SHP77 treated with DMSO at 0.1 percent for 48 hours (cell line): ENCODE results near the gene MCEMP1.
A peak's percentile ranks its signal among the peaks of the same experiment; 100 is the strongest.

Experiments used
- DNase-seq: peaks from one replicate; lab custom pipeline; 2025; lab: John Stamatoyannopoulos, UW

Gene MCEMP1, protein sequence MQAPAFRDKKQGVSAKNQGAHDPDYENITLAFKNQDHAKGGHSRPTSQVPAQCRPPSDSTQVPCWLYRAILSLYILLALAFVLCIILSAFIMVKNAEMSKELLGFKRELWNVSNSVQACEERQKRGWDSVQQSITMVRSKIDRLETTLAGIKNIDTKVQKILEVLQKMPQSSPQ

DNA sequence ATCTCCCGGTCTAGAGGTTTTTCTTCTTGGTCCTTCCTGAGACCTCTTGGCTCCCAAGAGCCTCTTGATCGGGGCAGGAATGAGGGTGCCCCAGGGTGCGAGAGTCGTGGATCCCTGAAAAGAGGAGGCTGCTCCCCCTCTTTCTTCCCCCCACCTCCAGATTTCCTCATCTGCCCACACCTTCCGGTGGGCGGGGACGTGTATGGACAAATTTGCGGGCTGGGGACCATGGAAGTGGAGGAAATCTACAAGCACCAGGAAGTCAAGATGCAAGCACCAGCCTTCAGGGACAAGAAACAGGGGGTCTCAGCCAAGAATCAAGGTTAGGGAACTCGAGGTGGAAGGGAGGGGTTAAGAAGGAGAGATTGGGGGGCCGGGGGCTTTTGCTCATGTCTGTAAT lies at the start of gene MCEMP1:
Gene MCEMP1 (plus strand): TSS at position 237 of the 400 bp plus-strand sequence. CDS start 31 bp downstream, at position 268.
- no peak for DNase-seq

DNA sequence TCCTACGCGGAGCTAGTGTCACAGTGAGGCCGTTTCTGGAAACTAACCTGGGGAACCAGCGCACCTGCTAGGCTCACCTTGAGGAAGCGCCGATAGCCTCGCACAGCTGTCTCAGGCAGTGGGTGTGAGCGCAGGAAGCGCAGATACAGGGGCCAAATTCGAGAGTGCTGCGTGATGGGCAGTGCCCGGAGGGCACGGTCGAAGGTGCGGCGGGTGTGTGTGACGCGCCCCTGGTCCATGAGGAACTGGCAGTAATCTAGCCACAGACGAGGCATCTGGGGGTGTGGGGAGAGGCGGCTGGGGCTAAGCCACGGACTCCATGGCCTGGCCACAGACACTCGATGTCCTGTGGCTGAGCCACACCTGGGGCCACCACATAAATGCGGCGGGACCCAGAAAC lies 49.7 kb upstream of the MCEMP1 start:
- no peak for DNase-seq

DNA sequence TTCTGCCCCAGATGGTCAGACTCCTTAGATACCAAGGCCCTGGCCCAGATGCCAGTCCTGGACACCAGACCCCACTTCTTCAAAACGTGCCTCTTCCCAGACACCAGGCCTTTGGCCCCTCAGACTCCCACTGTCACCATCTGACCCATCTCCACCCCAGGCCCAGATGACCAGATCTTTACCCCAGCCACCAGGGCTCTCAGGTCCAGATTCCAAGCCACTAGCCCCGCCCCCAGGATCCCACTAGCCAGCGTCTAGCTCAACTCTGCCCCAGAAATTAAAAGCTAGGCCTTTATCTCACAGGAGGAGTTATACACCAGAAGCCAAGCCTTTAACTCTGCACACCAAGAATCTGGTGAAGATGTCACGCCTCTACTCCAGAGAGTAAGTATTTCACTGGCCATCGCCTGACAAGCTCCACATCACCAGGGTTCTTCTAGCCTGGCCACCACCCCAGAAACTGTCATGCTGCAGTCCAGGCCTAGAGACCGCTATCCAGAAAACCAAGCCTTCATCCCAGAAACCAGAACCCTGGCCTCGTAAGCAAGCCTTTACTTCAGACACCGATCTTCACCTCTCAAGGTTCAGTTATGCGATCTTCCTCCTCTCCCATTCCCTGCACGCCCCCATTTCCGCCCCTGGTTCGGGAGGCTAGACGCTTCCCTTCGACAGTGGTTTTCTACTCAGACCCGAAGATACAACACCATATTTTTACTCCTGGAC lies 48.1 kb upstream of the MCEMP1 start:
- no peak for DNase-seq

DNA sequence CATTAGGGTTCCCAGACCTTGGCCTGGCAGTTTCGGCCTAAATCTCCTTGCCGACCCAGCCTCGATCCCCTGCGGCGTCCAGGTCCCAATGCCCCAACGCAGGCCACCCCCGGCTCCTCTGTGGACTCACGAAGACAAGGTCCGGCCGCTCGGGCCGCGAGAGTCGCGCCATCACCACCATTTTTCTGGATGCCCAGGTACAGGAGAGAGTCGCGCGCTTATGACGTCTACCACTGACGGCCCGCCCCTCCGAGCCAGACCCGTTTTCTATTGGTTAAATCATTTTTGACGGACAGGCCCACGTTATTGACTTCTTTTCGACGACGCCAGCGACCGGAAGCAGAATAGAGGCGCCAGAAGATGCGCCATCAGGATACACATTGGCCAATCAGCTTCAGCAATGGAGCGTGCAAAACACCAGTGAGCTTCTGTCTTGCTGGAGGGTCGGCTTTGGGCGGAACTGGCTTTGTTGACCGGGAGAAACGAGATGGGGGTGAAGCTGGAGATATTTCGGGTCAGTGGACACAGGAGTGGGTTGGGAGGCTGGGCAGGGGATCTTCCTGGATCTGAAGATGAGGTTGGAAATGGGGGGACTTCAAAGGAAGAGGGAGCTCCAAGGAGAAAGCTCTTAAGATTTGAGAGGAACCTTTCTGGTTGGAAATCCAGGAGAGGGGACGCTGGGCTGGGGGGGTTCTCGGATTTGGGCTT lies 47.4 kb upstream of the MCEMP1 start, which contains the start of the genes PET100 and XAB2:
Gene PET100 (plus strand): TSS at position 447 of the 708 bp plus-strand sequence. CDS start 41 bp downstream, at position 488.
Gene XAB2 (minus strand): TSS at position 199 of the 708 bp plus-strand sequence. CDS start 18 bp downstream, at position 181.
- peak; percentile 96 for DNase-seq

DNA sequence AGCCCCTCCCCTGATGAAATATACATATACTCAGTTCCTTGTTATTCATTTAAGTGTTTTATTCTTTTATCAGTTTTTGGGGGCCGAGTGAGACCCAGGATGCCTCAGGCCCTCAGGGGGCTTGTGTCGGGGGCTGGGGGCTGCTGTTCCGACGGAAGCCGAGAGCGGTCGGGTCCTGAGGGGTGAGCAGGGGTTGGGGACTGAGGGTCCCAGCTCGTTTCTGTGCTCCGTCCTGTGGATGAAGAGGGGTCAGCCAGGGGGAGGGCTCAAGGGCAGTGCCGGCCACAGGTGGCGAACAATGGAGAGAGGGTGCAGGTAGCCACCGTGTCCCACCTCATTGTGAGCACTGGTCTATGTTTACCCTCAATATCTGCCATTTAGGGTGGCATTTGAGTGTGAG lies 45.3 kb upstream of the MCEMP1 start:
- no peak for DNase-seq

DNA sequence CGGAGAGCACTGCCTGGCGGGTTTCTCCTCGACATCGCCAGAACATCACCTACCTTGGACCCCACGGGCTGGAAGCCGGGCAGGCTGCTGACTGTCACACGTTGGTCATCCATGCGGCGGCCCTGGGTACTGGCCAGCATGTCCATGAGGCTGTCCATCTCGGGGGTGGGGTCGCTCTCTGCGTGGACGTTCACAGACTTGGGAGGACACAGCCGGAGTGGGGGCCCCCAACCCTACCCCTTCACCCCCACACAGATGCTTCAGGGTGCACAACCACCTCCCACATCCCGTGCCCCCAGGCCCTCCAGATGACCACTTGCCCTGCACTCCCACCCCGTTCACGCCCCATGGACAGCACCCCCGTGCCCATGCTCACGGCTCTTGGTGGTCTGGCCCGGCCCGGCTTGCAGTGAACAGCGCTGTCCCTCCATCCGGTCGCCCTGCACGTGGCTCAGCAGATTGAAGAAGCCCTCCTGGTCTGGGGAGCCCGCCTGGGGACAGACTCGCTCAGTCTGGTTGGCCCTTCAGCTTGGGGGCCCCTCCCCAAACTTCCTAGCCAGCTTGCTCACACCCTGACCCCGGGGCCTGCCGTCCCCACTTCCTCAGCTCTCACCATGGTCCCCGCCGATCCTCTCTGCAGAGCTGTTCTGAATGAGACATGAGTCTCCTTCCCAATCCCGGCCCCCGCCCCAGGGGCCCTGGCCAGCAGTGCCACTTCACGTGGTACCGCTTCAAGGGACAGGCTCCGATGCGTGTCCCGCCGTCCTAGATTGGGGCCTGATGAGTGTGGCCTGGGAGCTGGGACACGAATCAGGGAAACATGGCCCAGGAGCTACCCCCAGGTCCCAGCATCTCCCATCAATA lies 44.3 kb upstream of the MCEMP1 start:
- DNase-seq, result no peak

DNA sequence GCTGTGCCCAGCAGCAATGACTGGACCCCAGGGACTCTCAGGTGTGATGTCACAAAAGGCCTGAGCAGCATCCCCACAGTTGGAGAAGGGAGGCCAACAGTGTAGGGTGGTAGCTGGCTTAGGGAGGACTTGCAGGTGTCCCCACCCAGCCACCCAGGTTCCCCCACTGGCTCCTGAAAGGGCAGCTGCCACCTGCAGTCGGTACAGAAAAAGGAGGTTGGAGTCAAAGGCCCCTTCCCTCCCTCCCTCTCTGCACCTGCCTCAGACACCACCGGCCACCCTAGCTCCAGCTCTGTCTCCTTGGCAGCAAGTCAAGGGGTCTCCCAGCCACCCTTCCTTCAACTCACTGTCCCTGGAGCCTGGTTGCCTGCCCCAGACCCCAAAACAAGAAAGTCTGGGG lies 43.2 kb upstream of the MCEMP1 start, which contains the start of gene PCP2:
Gene PCP2 (minus strand): TSS at position 22 of the 400 bp plus-strand sequence. CDS start 262 bp downstream, outside the sequence.
- DNase-seq, result no peak

DNA sequence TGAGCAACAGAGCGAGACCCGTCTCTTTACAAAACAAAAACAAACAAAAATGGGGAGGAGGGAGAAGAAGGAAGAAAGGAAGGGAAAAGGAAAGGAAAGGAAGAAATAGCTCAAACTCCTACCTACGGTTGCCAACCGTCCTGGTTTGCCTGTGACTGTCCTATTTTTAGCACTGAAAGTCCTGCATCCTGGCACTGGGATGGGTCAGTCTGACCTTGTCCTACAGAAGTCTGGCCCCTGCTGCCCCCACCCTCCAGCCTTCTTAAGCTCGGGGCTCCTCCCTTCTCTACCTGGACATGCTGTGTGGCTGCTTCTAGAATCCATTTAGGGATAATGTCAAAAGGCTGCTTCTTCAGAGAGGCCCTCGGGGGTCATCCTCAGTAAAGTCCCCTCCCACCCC lies 41.2 kb upstream of the MCEMP1 start:
- DNase-seq, result no peak

DNA sequence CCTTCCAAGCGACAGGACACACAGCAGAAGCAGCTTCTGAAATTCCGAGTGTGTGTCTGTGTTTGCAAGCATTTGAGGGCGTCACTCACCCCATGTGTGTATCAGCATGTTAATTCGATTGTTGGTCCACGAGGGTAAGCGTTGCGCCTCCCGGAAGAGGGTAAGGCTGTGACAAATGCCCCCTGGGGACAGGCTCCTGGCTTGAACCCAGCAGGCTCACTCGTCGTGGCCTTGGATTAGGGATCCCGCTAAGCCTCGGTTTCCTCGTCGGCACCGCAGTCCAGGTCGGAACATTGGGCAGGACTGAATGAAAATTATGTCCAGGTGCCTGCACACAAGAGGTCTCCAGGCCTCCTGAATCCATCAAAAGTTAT lies 40.6 kb upstream of the MCEMP1 start:
- no peak for DNase-seq

DNA sequence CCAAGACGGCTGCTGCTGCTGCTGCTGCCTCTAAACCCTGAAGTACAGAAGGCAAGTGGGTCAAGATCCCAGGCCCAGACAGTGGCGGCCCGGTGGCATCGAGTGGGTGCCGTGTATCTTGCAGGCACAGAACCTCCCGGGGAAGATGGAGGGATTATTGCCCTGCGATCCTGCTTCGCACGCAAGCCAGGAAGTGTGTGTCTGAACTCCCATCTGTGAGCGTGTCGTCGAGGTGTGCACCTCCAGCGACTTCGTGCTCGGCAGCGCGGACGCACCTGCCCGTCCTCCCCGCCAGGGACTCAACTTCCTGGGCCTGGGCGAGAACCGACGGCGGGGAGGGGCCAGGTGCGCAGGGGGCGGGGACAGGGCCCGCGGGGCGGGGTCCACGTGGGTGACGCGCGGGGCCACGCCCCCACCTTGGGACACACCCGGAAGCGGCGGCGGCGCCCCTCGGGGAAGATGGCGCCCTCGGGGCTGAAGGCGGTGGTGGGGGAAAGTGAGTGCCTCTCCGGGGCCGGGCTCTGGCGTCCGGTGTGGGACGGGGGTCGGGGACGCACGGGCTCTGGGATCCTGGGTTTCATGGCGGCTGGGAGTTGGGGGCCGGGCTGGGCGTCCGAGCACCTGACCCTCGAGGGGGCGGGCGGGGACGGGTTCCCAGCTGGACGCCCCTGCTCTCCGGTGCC lies 40.1 kb upstream of the MCEMP1 start, which contains the start of gene STXBP2:
Gene STXBP2 (plus strand): TSS at position 420 of the 683 bp plus-strand sequence. CDS start 40 bp downstream, at position 460.
- DNase-seq, result peak; percentile 9

DNA sequence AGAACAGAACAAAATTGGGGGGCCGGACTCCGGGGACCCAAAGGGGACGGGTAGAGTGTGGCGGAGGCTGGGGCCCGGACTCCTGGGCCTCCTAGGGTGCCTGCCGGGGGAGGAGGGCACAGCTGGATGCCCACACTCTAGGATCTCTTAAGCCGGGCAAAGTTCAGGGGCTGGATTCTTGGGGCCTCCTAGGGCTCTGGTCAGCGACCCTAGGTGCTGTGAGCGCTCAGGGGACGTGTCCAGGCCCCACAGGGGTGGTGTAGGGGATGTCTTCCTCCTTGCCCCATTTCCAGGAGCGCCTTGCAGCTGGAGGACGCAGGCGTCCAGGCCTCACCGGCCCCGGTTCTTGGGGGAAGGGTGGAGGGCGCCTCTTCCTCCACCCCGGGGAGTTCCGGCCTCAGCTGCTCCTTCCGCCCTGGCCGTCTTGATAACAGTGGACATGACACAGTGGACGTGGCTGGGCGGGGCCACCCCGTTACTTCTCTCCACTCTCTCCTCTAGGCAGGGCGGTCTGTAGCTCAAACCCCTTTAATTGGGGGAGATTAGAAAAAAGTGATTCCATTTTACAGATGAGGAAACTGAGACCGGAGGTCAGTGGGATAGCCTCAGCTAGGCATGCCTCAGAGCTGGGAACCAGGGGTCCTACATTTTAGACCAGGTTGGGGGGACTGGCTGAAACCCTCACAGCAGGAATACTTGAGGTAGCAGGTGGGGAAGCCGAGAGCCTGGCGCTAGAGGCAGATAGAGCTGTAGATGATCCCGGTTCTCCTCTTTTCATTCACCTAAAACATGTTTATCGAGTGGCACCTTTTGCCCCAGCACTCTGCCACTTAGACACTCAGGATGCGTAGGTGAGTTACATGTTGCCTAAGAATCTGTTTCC lies 39.3 kb upstream of the MCEMP1 start:
- DNase-seq, result no peak

DNA sequence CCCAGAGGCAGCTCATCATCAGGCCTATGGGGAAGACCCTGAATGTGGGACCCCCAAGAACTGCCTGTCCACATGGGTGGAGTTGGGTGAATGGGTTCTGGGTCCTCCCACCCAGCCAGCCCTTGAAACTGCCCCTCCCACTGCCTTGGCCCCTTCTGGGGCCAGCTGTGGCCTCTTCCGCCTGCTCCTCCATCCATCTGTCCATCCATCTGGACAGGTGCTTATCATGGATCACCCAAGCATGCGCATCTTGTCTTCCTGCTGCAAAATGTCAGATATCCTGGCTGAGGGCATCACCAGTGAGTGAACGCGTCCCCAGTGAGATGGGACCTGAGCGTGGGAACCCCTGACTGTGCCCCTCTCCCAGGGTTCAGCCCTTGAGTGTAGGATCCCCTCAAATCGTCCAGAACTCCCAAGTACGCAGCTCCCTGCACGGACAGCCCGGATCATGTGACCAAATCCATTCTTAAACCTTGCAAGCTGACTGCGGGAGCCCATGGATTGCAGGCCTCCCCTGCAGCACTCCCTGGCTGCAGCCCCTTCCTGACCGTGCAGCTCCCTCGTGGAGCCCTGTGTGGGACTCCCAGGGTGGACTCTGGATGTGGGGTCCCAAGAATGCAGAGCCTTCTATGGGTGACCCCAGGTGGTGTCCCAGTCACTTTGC lies 38.0 kb upstream of the MCEMP1 start:
- no peak for DNase-seq

DNA sequence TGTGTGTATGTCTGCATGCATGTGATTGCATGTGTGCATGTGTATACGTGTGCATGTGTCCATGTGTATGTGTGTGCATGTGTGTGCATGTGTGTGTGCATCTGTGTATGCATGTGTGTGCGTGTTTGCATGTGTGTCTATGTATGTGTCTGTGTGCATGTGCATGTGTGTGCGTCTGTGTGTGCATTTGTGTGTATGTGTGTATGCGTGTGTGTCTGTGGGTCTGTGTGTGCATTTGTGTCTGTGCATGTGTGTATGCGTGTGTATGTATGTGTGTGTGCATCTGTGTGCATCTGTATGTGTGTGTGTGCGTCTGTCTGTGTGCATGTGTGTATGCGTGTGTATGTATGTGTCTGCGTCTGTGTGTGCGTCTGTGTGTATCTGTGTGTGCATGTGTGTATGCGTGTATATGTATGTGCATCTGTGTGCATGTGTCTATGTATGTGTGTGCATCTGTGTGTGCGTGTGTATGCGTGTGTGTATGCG lies 37.0 kb upstream of the MCEMP1 start:
- no peak for DNase-seq

DNA sequence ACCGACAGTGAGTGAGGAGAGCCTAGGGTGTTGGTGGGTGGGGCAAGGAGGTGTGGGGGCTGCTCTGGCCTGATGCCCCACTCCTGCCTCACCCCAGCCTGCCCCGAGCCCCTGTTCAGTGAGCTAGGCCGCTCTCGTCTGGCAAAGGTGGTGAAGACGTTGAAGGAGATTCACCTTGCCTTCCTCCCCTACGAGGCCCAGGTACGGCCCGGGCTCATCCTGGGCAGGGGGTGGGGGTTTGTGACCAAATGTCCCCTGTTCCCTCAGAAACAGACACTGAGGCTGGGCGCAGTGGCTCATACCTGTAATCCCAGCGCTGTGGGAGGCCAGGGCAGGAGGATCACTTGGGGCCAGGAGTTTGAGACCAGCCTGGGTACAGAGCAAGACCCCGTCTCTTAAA lies 36.1 kb upstream of the MCEMP1 start:
- DNase-seq, result no peak

DNA sequence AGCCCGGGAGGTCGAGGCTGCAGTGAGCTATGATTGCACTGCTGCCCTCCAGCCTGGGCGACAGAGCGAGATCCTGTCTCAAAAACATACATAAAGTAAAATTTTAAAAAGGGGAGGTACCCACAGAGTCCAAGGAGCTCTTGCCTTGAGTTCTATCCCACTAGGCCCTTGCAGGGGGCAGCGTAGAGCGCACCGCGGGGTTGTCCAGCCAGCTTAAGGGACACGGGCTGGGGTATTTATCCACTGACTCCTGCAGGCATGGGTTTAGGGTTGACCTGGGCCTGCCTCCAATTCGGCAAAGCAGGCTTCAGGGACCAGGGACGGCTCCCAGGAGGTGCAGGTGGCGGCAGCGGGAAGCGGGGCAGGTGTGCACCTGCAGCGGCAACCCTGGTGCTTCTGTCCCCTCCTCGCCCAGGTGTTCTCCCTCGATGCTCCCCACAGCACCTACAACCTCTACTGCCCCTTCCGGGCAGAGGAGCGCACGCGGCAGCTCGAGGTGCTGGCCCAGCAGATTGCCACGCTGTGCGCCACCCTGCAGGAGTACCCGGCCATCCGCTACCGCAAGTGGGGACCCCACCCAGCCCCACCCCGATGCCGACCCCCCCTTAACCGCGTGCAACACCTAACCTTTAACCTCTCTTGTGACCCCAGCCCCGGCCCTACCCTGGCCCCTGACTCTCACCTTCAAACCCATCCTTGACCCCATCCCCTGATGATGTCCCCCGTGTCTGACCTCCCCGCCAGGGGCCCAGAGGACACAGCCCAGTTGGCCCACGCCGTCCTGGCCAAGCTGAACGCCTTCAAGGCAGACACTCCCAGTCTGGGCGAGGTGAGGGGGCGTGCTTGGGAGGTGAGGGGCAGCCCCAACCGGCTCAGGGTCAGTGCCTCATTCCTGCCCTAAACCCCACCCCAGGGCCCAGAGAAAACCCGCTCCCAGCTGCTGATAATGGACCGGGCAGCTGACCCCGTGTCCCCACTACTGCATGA lies 35.3 kb upstream of the MCEMP1 start:
- DNase-seq, result no peak

DNA sequence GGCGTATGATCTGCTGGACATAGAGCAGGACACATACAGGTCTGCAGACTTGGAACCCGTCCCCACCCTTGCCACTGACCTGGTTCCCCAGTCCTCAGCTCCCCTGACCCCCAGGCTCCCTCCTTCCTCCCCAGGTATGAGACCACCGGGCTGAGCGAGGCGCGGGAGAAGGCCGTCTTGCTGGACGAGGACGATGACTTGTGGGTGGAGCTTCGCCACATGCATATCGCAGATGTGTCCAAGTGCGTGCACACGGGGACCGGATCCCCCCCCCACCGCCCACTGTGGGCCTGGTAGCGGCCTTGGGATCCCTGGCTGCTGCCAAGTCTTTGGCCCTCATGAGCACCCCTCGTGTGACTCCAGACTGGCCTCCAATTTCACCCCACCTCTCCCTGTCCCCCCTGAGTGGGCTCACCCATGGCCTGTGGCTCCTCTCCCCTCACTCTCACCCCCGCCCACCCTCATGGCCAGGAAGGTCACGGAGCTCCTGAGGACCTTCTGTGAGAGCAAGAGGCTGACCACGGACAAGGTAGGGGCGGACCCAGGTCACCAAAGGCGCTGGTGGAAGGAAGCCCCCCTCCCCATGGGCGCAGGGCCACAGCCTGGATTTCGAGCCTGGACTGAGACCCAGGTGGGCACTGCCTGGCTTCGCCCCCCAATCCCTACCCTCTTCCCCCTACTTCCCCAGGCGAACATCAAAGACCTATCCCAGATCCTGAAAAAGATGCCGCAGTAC lies 34.4 kb upstream of the MCEMP1 start:
- no peak for DNase-seq

DNA sequence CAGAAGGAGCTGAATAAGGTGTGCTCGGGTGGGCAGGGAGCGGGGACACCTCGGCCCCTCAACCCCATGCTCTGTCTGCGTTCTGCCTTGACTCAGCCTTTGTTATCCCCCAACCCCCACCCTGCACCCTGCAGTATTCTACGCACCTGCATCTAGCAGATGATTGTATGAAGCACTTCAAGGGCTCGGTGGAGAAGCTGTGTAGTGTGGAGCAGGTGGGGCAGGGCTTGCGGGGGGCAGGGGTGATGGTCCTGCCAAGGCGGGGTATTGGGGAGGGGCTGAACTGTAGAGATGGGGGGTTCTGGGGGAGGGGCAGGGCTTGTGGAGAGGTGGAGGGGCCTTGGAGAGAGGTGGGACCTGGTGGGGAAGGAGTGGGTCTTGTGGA lies 33.9 kb upstream of the MCEMP1 start:
- DNase-seq, result no peak
